HL-60 (cell line): Measurements from ENCODE around the gene PGAM5.

Source experiments
- CTCF ChIP-seq: IDR thresholded peaks from one replicate; pipeline ENCODE4 v1.5.1; 2011; ENCODE audit warnings: low read length, control low read depth, inconsistent platforms; ENCODE audit not compliant: insufficient read depth
- GABPA ChIP-seq: IDR thresholded peaks from 2 replicates; pipeline ENCODE4 v1.6.1; 2012; ENCODE audit warnings: low read depth
- POLR2AphosphoS5 ChIP-seq: IDR thresholded peaks from 2 replicates; pipeline ENCODE4 v1.6.1; 2012; ENCODE audit warnings: low read depth
- REST ChIP-seq: IDR thresholded peaks from 2 replicates; pipeline ENCODE4 v1.6.1; 2012; ENCODE audit warnings: low read depth; ENCODE audit not compliant: insufficient replicate concordance
- SPI1 ChIP-seq: IDR thresholded peaks from 2 replicates; pipeline ENCODE4 v1.6.1; 2012; ENCODE audit warnings: low read depth, mild to moderate bottlenecking, borderline replicate concordance

DNA sequence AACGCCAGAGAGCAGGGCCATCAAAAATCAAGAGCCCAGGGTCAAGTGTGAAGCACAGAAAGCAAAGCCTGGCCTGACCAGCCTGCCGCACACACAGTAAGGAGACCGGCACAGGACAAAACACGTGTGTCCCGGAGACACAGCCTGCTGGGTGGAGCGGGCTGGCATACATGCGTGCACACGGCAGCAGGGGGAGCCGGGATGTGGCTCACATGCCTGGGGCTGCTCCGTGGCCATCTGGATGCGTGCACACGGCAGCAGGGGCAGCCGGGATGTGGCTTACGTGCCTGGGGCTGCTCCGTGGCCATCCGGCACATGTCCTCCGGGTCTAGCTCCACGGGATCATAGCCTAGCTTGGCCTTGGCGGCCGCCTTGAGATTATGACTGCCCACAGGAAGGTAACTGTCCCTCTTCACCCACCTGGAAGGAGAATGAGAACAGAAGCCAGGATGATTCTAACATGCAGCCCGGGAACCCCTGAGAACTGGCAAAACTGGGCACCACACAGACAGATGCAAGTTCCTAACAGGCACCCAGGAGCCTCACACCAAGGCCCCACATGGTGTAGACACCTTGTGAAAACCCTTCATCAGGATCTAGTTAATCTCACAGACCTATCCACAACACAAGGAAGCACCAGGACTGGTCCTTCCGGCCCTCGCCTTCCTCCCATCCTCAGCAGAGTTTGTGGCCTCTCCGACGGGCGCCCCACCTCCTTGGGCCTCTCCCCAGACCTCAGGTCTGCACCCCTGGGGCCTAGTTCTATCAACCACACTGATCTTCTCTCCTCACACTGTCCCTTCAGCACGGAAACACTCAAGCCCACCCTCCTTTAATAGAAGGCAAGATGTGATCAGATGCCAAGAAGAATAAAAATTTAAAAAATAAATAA is 37.1 kb upstream of the PGAM5 start:
- TF ChIP-seq CTCF, result no peak
- TF ChIP-seq POLR2AphosphoS5, result no peak
- TF ChIP-seq GABPA, result no peak
- TF ChIP-seq SPI1, result no peak
- no peak for TF ChIP-seq REST
